ENCODE measurements around the gene ZNF605.
"Not testable (repeated sequence)": the region's sequence is repeated elsewhere in the genome, so short reads cannot be mapped to it uniquely, and the experiment has no call there.

DNA sequence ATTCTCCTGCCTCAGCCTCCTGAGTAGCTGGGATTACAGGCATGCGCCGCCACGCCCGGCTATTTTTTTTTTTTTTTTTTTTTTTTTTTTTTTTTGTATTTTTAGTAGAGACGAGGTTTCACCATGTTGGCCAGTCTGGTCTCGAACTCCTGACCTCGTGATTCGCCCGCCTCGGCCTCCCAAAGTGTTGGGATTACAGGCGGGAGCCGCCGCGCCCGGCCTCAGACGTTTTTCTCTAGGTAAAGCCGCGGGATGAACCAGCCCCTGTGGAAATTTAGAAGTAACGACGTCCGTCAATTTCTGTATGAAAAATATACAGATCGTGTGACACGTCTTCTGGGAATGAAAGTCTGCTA lies 48.3 kb downstream of the ZNF605 start:
- TF ChIP-seq CTCF (conservative IDR thresholded peaks at IDR 0.05; ENCODE audit: low read depth, low read length); RCOR1 (IDR thresholded peaks at IDR 0.05; ENCODE audit: insufficient replicate concordance, low read length); USF2 (IDR thresholded peaks at IDR 0.05; ENCODE audit: low read depth, low read length); MAFK (IDR thresholded peaks at IDR 0.05; ENCODE audit: low read depth, low read length); CHD1 (IDR thresholded peaks at IDR 0.05; ENCODE audit: low read depth, low read length); POLR2A (IDR thresholded peaks at IDR 0.05; ENCODE audit: low read depth, low read length); RFX5 (IDR thresholded peaks at IDR 0.05; ENCODE audit: low read depth, low read length); RAD21 (IDR thresholded peaks at IDR 0.05; ENCODE audit: low read length); CEBPB (IDR thresholded peaks at IDR 0.05; ENCODE audit: low read depth, low read length); MXI1 (IDR thresholded peaks at IDR 0.05; ENCODE audit: borderline replicate concordance, low read depth, low read length); BHLHE40 (IDR thresholded peaks at IDR 0.05; ENCODE audit: low read depth, low read length): not testable (repeated sequence)

Data from IMR-90 (cell line).